Nephron progenitor cell (in vitro differentiated cells): ENCODE data around the gene PDZD7.

ENCODE experiments used
- DNase-seq: peaks from one replicate; pipeline ENCODE4 v3.0.0; 2021
- H3K27ac Mint-ChIP-seq: 2 replicates; pipeline ENCODE4 v1.8.0; 2021; ENCODE audit warnings: mild to moderate bottlenecking, moderate library complexity, mixed read lengths
- H3K27me3 Mint-ChIP-seq: 2 replicates; pipeline ENCODE4 v1.8.0; 2021; ENCODE audit warnings: mild to moderate bottlenecking, low read depth, mixed read lengths; ENCODE audit not compliant: poor library complexity
- H3K36me3 Mint-ChIP-seq: 2 replicates; pipeline ENCODE4 v1.8.0; 2021; ENCODE audit warnings: low read depth, mixed read lengths
- H3K4me1 Mint-ChIP-seq: 2 replicates; pipeline ENCODE4 v1.8.0; 2021; ENCODE audit warnings: mixed read lengths
- H3K4me3 Mint-ChIP-seq: 2 replicates; pipeline ENCODE4 v1.8.0; 2021; ENCODE audit warnings: mild to moderate bottlenecking, moderate library complexity, mixed read lengths
- H3K9me3 Mint-ChIP-seq: 2 replicates; pipeline ENCODE4 v1.8.0; 2021; ENCODE audit warnings: mild to moderate bottlenecking, moderate library complexity, mixed read lengths
- CTCF ChIP-seq: fragments of 200-600 bp; sonication (generic); IDR thresholded peaks from 2 replicates; pipeline ENCODE4 v1.5.0; 2021; ENCODE audit warnings: antibody characterized with exemption

Gene PDZD7

GRCh38 chr10:101031128-101031795 is at the start of gene PDZD7, which contains the start of gene SFXN3:
Gene PDZD7 (minus strand): TSS chr10:101031129. CDS start chr10:101030219, 910 bp downstream.
Gene SFXN3 (plus strand): TSS chr10:101031234. CDS start chr10:101034695, 3,461 bp downstream.
- Mint-ChIP-seq H3K9me3 (no peaks in the 10 kb centered on the region), H3K27ac (no peak within 1 kb of the TSS), H3K4me1 (peaks cover 69% of the 10 kb centered on the region), H3K4me3 (peak within 1 kb of the TSS; percentile 83), H3K36me3 (no peaks in the 10 kb centered on the region), H3K27me3 (peaks cover 62% of the 10 kb centered on the region)
- DNase-seq, result peak; percentile 98
- no peak for TF ChIP-seq CTCF

- no peak for TF ChIP-seq CTCF
- H3K9me3 Mint-ChIP-seq, result no peaks in the 10 kb centered on the region
- H3K4me1 Mint-ChIP-seq, result peaks cover 12% of the 10 kb centered on the region
- no peaks in the 10 kb centered on the region for H3K36me3 Mint-ChIP-seq
- H3K27ac Mint-ChIP-seq, result no peak overlapping the region
- no peak overlapping the region for H3K4me3 Mint-ChIP-seq
- DNase-seq, result no peak
- peaks cover 98% of the 10 kb centered on the region for H3K27me3 Mint-ChIP-seq
Observed at GRCh38 chr10:101079874-101080273, 48.9 kb upstream of the PDZD7 start.

GRCh38 chr10:101076630-101077029 is 45.7 kb upstream of the PDZD7 start:
- no peak overlapping the region for H3K27ac Mint-ChIP-seq
- H3K27me3 Mint-ChIP-seq, result peaks cover 97% of the 10 kb centered on the region
- H3K9me3 Mint-ChIP-seq, result no peaks in the 10 kb centered on the region
- DNase-seq, result no peak
- no peaks in the 10 kb centered on the region for H3K36me3 Mint-ChIP-seq
- H3K4me1 Mint-ChIP-seq, result peaks cover 40% of the 10 kb centered on the region
- no peak for TF ChIP-seq CTCF
- no peak overlapping the region for H3K4me3 Mint-ChIP-seq

GRCh38 chr10:101075775-101076174 is 44.8 kb upstream of the PDZD7 start:
- TF ChIP-seq CTCF, result no peak
- no peak for DNase-seq
- Mint-ChIP-seq H3K27ac (no peak overlapping the region), H3K27me3 (peaks cover 97% of the 10 kb centered on the region), H3K36me3 (no peaks in the 10 kb centered on the region), H3K4me1 (peaks cover 49% of the 10 kb centered on the region), H3K4me3 (no peak overlapping the region), H3K9me3 (no peaks in the 10 kb centered on the region)

- Mint-ChIP-seq H3K4me1 (peaks cover 50% of the 10 kb centered on the region), H3K27me3 (peaks cover 84% of the 10 kb centered on the region), H3K36me3 (no peaks in the 10 kb centered on the region), H3K9me3 (no peaks in the 10 kb centered on the region), H3K4me3 (no peak overlapping the region), H3K27ac (no peak overlapping the region)
- TF ChIP-seq CTCF, result no peak
- DNase-seq, result no peak
Observed at GRCh38 chr10:101073631-101074030, 42.7 kb upstream of the PDZD7 start.

- H3K4me1 Mint-ChIP-seq, result peaks cover 50% of the 10 kb centered on the region
- no peak overlapping the region for H3K4me3 Mint-ChIP-seq
- H3K27me3 Mint-ChIP-seq, result peaks cover 77% of the 10 kb centered on the region
- no peak overlapping the region for H3K27ac Mint-ChIP-seq
- H3K9me3 Mint-ChIP-seq, result no peaks in the 10 kb centered on the region
- TF ChIP-seq CTCF, result no peak
- DNase-seq, result no peak
- H3K36me3 Mint-ChIP-seq, result no peaks in the 10 kb centered on the region
Observed at GRCh38 chr10:101072923-101073322, 42.0 kb upstream of the PDZD7 start.
